Endothelial cell of umbilical vein (primary cell): Measurements from ENCODE around the gene CACNA2D2. TPM values are rescaled to one million over a fixed set of nuclear protein-coding genes. Genes with fewer than 3 reads are reported as not detected.
A peak's percentile ranks its signal among the peaks of the same experiment; 100 is the strongest.

Source experiments
- BruUV-seq: library from RNA; stranded (reverse); fragments of 400-500 nt; replicated peaks from 2 replicates; lab custom pipeline; 2021; lab: Mats Ljungman, UMichigan
- CTCF ChIA-PET: fragments of 300-600, 350-600 bp; sonication (Branson Sonifier 250); formaldehyde crosslinking; loops from one replicate; lab custom pipeline; 2021; ENCODE audit warnings: antibody characterized with exemption, inconsistent platforms; lab: Charles Lee
- POLR2A ChIA-PET: fragments of 300-600, 350-600 bp; sonication (Branson Sonifier 250); formaldehyde crosslinking; loops from one replicate; lab custom pipeline; 2021; ENCODE audit warnings: antibody characterized with exemption, inconsistent platforms; lab: Charles Lee
- DNase-seq: peaks from one replicate; pipeline ENCODE4 v3.0.0-alpha.2; 2011; ENCODE audit warnings: low read depth, low spot score
- FAIRE-seq: peaks from 2 replicates; lab custom pipeline; 2011; peaks lifted over from hg19 to GRCh38; lab: Jason Lieb, UNC
- H2AFZ ChIP-seq: 2 replicates; pipeline ENCODE4 v1.6.0; 2012; ENCODE audit warnings: low read depth, low read length, control low read depth, inconsistent platforms
- H3K27ac ChIP-seq: 2 replicates; pipeline ENCODE4 v1.5.1; 2011; ENCODE audit warnings: low read depth, mild to moderate bottlenecking, control low read depth, low read length, moderate library complexity; ENCODE audit not compliant: insufficient read depth
- H3K27me3 ChIP-seq, 2 experiments: 2 replicates each; pipeline versions ENCODE4 v1.6.0 to v1.6.1; 2011; ENCODE audit warnings: low read length in 2 of 2, mixed read lengths in 1 of 2; ENCODE audit not compliant: control insufficient read depth in 2 of 2, insufficient read depth in 2 of 2
- H3K36me3 ChIP-seq, 2 experiments: 2 replicates in 1 of 2; 3 replicates in 1 of 2; pipeline ENCODE4 v1.5.1; 2011; ENCODE audit warnings: low read length in 2 of 2, mild to moderate bottlenecking in 1 of 2, moderate library complexity in 1 of 2; ENCODE audit not compliant: control insufficient read depth in 2 of 2, insufficient read depth in 2 of 2; ENCODE audit errors: extremely low read depth in 1 of 2
- H3K4me1 ChIP-seq: 3 replicates; pipeline ENCODE4 v1.5.1; 2011; ENCODE audit warnings: mild to moderate bottlenecking, low read length; ENCODE audit not compliant: control insufficient read depth, insufficient read depth; ENCODE audit errors: extremely low read depth
- H3K4me2 ChIP-seq: 2 replicates; pipeline ENCODE4 v1.6.1; 2011; ENCODE audit warnings: low read length, control low read depth, mixed read lengths; ENCODE audit not compliant: insufficient read depth
- H3K4me3 ChIP-seq, 3 experiments: fragments of 200-600 bp in 1 of 3; sonication (generic), shearing (Covaris generic) in 1 of 3; replicated peaks in 1 of 3; 2 replicates each; pipeline ENCODE4 v1.5.1; 2011 to 2016; ENCODE audit warnings: control low read depth in 3 of 3, low read length in 3 of 3, mild to moderate bottlenecking in 2 of 3, inconsistent platforms in 1 of 3, low read depth in 1 of 3, moderate library complexity in 1 of 3; ENCODE audit not compliant: insufficient read depth in 1 of 3
- H3K79me2 ChIP-seq: 2 replicates; pipeline ENCODE4 v1.6.0; 2012; ENCODE audit warnings: low read length, inconsistent platforms; ENCODE audit not compliant: control insufficient read depth, insufficient read depth
- H3K9ac ChIP-seq: replicated peaks from 2 replicates; pipeline ENCODE3; 2011; ENCODE audit warnings: low read length, control low read depth; ENCODE audit not compliant: insufficient read depth; ENCODE audit errors: extremely low read depth
- H3K9me1 ChIP-seq: replicated peaks from 3 replicates; pipeline ENCODE4 v1.6.0; 2011; ENCODE audit warnings: mild to moderate bottlenecking, low read length; ENCODE audit not compliant: control insufficient read depth, insufficient read depth; ENCODE audit errors: extremely low read depth
- H3K9me3 ChIP-seq: replicated peaks from 2 replicates; pipeline ENCODE4 v1.5.1; 2012; ENCODE audit warnings: low read length, inconsistent platforms; ENCODE audit not compliant: control insufficient read depth, insufficient read depth
- H4K20me1 ChIP-seq: replicated peaks from 2 replicates; pipeline ENCODE3; 2011; ENCODE audit warnings: mild to moderate bottlenecking, low read length; ENCODE audit not compliant: control insufficient read depth, insufficient read depth; ENCODE audit errors: extremely low read depth
- CTCF ChIP-seq, 2 donors: IDR thresholded peaks; 1 replicate in 1 of 2; 2 replicates in 1 of 2; pipeline ENCODE4 v1.5.1; 2011; ENCODE audit warnings: low read length in 2 of 2, mild to moderate bottlenecking in 2 of 2, moderate library complexity in 2 of 2, control low read depth in 1 of 2, inconsistent platforms in 1 of 2, low read depth in 1 of 2; ENCODE audit not compliant: insufficient read depth in 1 of 2; ENCODE audit errors: extremely low read depth in 1 of 2
- EZH2 ChIP-seq: IDR thresholded peaks from 2 replicates; pipeline ENCODE4 v1.6.1; 2012; ENCODE audit warnings: borderline replicate concordance, low read depth, mild to moderate bottlenecking, moderate library complexity, low read length, inconsistent platforms; ENCODE audit not compliant: severe bottlenecking
- FOS ChIP-seq: IDR thresholded peaks from 2 replicates; pipeline ENCODE4 v1.6.1; 2011; ENCODE audit warnings: mild to moderate bottlenecking, low read length, moderate library complexity, borderline replicate concordance; ENCODE audit not compliant: insufficient read depth
- GATA2 ChIP-seq: IDR thresholded peaks from 2 replicates; pipeline ENCODE4 v1.7.0; 2011; ENCODE audit warnings: low read depth, mild to moderate bottlenecking, moderate library complexity, mixed read lengths, low read length; ENCODE audit not compliant: insufficient read length, insufficient read depth
- JUN ChIP-seq: IDR thresholded peaks from 2 replicates; pipeline ENCODE4 v1.6.1; 2011; ENCODE audit warnings: borderline replicate concordance, low read depth; ENCODE audit not compliant: insufficient read length, insufficient read depth
- MAX ChIP-seq: IDR thresholded peaks from 2 replicates; pipeline ENCODE4 v1.6.1; 2011; ENCODE audit not compliant: insufficient read depth, insufficient read length
- MYC ChIP-seq: IDR thresholded peaks from one replicate; pipeline ENCODE4 v1.6.1; 2011; ENCODE audit warnings: mild to moderate bottlenecking, low read depth, low read length
- POLR2A ChIP-seq: IDR thresholded peaks from 2 replicates; pipeline ENCODE4 v1.6.1; 2012; ENCODE audit warnings: low read depth, mild to moderate bottlenecking, control low read depth, low read length
- POLR2AphosphoS5 ChIP-seq: IDR thresholded peaks from 2 replicates; pipeline ENCODE4 v1.6.1; 2012; ENCODE audit warnings: low read depth, mild to moderate bottlenecking, control low read depth, low read length, moderate library complexity; ENCODE audit not compliant: insufficient read depth
- dilution Hi-C: fragments of 300-500 bp; cut with MboI; formaldehyde crosslinking; loops from one replicate; pipeline ENCODE4 v1.15.0; 2019; ENCODE audit warnings: low sequenced_read_pairs; ENCODE audit not compliant: extremely low pct_ligation_motif_present
- intact Hi-C: fragments of 100-400 bp; cut with micrococcal nuclease; formaldehyde crosslinking; loops from one replicate; pipeline ENCODE4 v1.10.0; 2022
- polyA plus RNA-seq, 4 experiments: library from polyadenylated mRNA; depleted of rRNA in 3 of 4; stranded (reverse) in 3 of 4; unstranded in 1 of 4; fragments of >200 nt; gene quantifications; 2 replicates each; pipeline versions ENCODE4 v1.2.1 to v1.2.3, GENCODE V29; 2011 to 2012; ENCODE audit warnings: missing spikeins in 1 of 4
- total RNA-seq: library from RNA; stranded (reverse); gene quantifications from 2 replicates; pipeline ENCODE4 v1.2.3, GENCODE V29; 2021

The CACNA2D2 gene
- total and polyA plus RNA-seq, 2 donors (not counting 3 experiments of a cell fraction or from before 2014, with no cell fraction given), result 0.15 TPM; not detected in 1

GRCh38 chr3:50502584-50503423 lies 630 bp downstream of the CACNA2D2 start:
- DNase-seq (no peak), FAIRE-seq (no peak)
- intact Hi-C loops (no loop called here), dilution Hi-C loops (no loop called here)
- H3K9me3 ChIP-seq, result no peaks in the 10 kb centered on the region
- ChIA-PET CTCF (interaction anchor here (1.1 kb wide), 1 partner anchor 39 kb away, joined by 3 read pairs; no protein-coding TSS in a partner anchor), POLR2A (no interaction called here)
- no peak for TF ChIP-seq MAX
- TF ChIP-seq EZH2, result peak; percentile 96
- no peak for TF ChIP-seq MYC
- BruUV-seq, result no TSS peak
- H3K27me3 ChIP-seq, result peaks cover 29 to 31% of the 10 kb centered on the region in 2 experiments
- H3K4me2 ChIP-seq, result no peak overlapping the region
- no peaks in the 10 kb centered on the region for H3K79me2 ChIP-seq
- no peak overlapping the region for H3K27ac ChIP-seq
- no peak overlapping the region for H3K9ac ChIP-seq
- no peaks in the 10 kb centered on the region for H4K20me1 ChIP-seq
- no peak overlapping the region for H3K4me3 ChIP-seq
- H3K4me1 ChIP-seq, result no peaks in the 10 kb centered on the region
- no peaks in the 10 kb centered on the region for H3K9me1 ChIP-seq
- H3K36me3 ChIP-seq, result no peaks in the 10 kb centered on the region
- H2AFZ ChIP-seq, result no peak overlapping the region

- DNase-seq (no peak), FAIRE-seq (no peak)
- intact Hi-C loops, result no loop called here
- H2AFZ ChIP-seq, result no peak overlapping the region
- no peaks in the 10 kb centered on the region for H3K4me1 ChIP-seq
- no TSS peak for BruUV-seq
- POLR2A ChIA-PET, result no interaction called here
- no peak overlapping the region for H3K9ac ChIP-seq
- no peak overlapping the region for H3K27ac ChIP-seq
- H3K9me1 ChIP-seq, result no peaks in the 10 kb centered on the region
- no peak overlapping the region for H3K4me3 ChIP-seq
- dilution Hi-C loops, result no loop called here
- TF ChIP-seq CTCF (IDR thresholded peaks at IDR 0.05; ENCODE audit: extremely low read depth in 1 of 2, insufficient read depth in 1 of 2, low read depth in 1 of 2, low read length in 2 of 2), result no peak
- TF ChIP-seq MAX, result no peak
- no peak for TF ChIP-seq JUN
- TF ChIP-seq MYC, result no peak
- no peak for TF ChIP-seq EZH2
- no peak for TF ChIP-seq POLR2A
- TF ChIP-seq GATA2, result no peak
- TF ChIP-seq POLR2AphosphoS5, result no peak
- TF ChIP-seq FOS, result no peak
- no peaks in the 10 kb centered on the region for H3K9me3 ChIP-seq
- H3K36me3 ChIP-seq, result no peaks in the 10 kb centered on the region
- CTCF ChIA-PET, result no interaction called here
- H3K79me2 ChIP-seq, result no peaks in the 10 kb centered on the region
- peaks cover 29 to 31% of the 10 kb centered on the region in 2 experiments for H3K27me3 ChIP-seq
- H3K4me2 ChIP-seq, result no peak overlapping the region
- H4K20me1 ChIP-seq, result no peaks in the 10 kb centered on the region
These were observed 1.2 kb downstream of the CACNA2D2 start for GRCh38 chr3:50502225-50502583.
